HG03064 (cell line): ENCODE measurements around the gene HUWE1.
"Not testable (repeated sequence)": the region's sequence is repeated elsewhere in the genome, so short reads cannot be mapped to it uniquely, and the experiment has no call there.

Source experiments
- ATAC-seq: cut with Tn5 transposase; IDR thresholded peaks from one replicate; pipeline ENCODE4 v1.9.1; 2021; ENCODE audit warnings: low read depth; ENCODE audit not compliant: unreplicated experiment

Gene HUWE1

GRCh38 chrX:53686151-53686885, at the start of gene HUWE1:
Gene HUWE1 (minus strand): TSS chrX:53686719. CDS start chrX:53654107, 32,612 bp downstream.
- ATAC-seq = peak; percentile 42

DNA sequence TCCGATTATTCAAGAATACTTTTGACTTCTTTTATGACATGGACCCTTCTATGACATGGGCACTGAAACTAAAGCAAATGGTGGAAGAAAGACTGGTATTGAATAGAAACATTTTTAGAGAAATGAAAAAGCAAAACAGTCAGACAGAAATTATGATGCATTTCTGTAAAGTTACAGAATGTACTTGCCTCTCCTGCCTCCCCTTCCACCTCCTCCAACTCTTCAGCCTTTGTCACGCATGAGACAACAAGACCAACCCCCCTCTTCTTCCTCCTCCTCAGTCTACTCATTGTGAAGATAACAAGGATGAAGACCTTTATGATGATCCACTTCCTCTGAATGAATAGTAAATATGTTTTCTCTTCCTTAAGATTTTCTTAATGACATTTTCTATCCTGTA, 46.3 kb upstream of the HUWE1 start:
- ATAC-seq = no peak

DNA sequence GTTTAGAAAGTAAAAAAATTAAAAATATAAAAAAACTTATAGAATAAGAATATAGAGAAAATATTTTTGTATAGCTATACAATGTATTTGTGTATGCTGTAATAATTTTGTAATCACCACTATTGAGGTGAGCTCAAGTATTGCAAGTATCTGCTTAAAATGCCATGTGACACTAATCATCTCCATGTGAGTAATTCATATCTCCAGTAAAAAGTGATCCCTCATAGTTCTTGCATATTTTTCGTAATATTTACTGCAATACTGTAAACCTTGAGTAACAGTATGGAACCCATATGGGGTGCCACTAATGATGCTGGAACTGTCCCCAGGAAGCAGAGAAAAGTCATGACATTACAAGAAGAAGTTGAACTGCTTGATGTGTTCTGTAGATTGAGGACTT, 43.2 kb upstream of the HUWE1 start:
- no peak for ATAC-seq

DNA sequence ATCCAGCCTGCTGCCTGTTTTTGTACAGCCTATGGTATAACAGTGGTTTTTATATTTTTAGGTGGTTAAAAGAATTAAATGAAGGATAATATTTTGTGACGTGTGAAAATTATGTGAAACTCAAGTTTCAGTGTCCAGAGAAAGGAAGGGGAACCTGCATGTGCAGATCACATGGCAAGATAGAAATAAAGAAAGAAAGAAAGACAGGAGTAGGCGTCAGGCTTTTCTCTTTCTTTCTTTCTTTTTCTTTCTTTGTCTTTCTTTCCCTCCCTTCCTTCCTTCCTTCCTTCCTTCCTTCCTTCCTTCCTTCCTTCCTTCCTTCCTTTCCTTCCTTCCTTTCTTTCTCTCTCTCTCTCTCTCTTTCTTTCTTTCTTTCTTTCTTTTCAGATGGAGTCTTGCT, 42.0 kb upstream of the HUWE1 start:
- ATAC-seq = no peak

- no peak for ATAC-seq
Measured at GRCh38 chrX:53724872-53725271, 38.4 kb upstream of the HUWE1 start.

- ATAC-seq = no peak
Measured at GRCh38 chrX:53723381-53723780, 36.9 kb upstream of the HUWE1 start.

DNA sequence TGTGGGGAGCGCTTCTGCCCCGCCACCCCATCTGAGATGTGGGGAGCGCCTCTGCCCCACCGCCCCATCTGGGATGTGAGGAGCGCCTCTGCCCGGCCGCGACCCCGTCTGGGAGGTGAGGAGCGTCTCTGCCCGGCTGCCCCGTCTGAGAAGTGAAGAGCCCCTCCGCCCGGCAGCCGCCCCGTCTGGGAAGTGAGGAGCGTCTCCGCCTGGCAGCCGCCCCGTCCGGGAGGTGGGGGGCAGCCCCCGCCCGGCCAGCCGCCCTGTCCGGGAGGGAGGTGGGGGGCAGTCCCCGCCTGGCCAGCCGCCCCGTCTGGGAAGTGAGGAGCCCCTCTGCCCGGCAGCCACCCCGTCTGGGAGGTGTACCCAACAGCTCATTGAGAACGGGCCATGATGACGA, 35.1 kb upstream of the HUWE1 start:
- ATAC-seq = not testable (repeated sequence)

- ATAC-seq = not testable (repeated sequence)
Measured at GRCh38 chrX:53719666-53720065, 33.1 kb upstream of the HUWE1 start.

GRCh38 chrX:53718073-53718472, 31.6 kb upstream of the HUWE1 start:
- ATAC-seq = no peak

GRCh38 chrX:53717205-53717604, 30.7 kb upstream of the HUWE1 start:
- no peak for ATAC-seq

DNA sequence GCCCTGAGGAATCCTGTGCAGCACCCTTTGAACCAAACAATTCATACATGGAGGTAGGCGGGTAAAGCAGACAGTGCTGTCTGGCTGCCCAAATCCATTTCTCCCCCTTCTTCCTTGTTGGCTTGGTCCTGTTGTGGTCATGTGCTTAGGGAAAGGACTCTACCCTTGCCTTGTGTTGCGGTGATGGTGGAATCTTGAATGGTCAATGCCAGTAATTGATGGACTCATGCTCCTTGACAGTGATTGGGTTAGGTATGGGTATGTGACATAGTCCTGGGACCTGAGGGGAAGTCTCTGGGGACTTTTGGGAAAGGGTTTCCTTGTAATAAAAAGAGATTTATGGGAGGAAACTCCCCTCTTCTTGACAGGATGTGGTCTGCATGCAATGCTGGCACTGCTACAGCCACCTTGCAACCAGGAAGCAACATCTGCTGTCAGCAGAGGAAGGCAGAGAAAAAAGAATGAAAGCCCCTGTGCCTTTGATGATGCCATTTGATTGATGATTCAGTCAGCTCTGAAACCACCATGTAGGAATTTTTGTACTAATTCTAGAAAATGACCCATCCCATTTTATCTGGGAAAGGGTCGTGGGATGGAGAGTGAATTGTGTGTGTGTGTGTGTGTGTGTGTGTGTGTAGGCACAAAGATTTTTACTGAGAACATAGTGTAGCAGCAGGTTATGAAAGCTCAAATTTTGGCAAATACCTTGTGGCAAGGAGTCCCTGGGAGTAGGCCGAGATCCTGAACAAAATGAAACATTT, 30.0 kb upstream of the HUWE1 start:
- no peak for ATAC-seq

DNA sequence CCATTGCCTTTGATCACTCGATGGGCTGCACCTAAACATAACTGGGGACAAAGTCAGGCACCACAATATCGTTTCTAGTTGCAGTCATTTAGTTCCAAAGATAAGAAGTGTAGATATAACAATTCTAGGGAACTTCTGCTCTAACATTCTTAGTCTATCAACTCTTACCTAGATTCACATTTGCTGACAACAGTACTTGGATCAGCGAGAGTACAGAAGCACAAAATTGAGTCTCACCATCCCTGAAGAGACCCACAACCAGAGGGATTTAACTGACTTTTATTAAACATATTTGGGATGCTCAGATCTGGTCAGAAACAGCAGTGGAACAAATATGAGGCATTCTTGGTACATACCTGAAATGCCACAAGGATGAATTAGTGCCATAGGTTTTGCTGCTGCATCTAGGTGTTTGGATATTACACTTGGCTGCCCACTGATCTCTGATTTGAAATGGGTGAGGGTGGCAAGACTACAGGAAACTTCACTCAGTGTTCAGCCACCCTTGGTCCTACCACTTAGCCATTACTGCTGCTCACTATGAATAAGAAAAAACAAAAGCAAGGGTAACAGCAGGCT, 28.9 kb upstream of the HUWE1 start:
- no peak for ATAC-seq

GRCh38 chrX:53714580-53715345, 28.2 kb upstream of the HUWE1 start:
- ATAC-seq = peak; percentile 57

DNA sequence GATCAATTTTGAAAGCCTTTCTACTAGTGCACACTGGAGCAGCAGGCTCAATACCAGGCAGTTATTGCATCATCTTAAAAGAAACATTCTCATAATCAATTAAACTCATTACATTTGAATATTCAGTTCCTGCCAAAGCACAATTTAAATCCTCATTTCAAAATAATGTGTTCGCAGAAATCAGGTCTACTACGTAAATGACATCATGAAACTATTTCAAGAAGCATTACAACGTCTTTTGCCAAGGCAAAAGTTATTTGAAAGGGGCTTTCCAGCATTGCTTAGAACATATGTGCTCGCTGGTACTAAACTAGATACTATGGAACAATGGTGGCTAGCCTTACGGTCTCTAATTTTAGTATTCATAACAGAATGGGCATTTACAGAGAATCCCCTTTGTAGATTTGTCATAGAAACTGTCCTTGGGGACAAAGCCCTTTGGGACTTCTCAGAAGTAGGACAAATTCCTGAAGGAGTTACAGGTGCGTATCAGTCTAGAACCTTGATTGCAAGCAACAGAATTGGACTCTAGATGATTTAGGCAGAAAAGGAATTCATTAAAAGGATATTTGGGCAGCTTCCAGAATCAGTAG, 27.6 kb upstream of the HUWE1 start:
- no peak for ATAC-seq

DNA sequence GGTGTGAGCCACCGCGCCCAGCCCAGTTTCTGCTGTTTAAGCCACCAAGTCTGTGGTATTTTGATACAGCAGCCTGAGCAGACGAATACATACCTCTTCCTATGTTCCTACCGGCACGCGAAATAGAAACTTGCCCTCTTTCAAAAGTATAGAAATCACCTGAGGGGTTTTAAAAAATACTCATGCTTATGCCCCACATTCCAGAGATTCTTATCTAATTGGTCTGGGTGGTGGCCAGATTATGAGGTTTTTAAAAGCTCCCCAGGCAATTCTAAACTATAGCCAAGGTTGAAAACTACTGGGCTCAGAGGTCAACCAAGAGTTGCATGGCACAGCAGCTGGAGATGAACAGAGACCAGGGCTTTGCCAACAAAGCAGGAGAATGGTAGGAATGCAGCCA, 24.9 kb upstream of the HUWE1 start:
- no peak for ATAC-seq

- no peak for ATAC-seq
Measured at GRCh38 chrX:53704854-53705253, 18.3 kb upstream of the HUWE1 start.

DNA sequence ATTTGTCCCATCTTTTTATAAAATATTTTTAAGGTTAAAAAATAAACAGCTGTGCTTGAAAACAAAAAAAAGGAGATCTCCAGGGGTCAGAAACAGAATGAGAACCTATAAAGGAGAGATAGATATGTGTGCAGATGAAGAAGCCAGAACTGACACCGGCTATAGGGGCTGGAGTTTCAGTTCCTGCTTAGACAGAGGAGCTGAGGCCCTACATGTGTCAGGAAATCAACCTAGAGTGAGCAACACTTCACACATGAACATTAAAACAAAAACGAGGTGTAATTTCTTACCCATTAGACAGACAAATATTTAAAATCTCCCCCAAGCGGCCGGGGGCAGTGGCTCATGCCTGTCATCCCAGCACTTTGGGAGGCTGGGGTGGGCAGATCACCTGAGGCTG, 17.8 kb upstream of the HUWE1 start:
- ATAC-seq = peak; percentile 61

GRCh38 chrX:53695946-53696549, 9.5 kb upstream of the HUWE1 start:
- ATAC-seq = no peak

DNA sequence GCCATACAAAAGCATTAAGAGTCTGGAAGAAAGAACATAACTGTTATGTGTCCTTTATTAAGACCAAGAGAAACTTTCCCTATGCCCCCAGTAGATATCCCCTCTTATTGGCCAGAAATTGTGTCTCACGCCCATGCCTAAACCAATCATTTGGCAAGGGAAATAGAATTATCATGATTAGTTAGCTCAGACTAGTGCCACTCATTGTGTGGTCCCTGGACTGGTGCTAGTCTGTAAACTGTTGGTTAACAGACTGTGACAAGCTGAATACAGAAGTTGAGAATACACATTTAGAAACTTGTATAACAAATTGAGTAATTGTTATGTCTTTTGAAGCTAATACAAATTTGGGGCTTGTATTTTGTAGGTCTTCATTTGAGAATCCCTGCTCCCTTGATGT, 8.1 kb upstream of the HUWE1 start:
- no peak for ATAC-seq

DNA sequence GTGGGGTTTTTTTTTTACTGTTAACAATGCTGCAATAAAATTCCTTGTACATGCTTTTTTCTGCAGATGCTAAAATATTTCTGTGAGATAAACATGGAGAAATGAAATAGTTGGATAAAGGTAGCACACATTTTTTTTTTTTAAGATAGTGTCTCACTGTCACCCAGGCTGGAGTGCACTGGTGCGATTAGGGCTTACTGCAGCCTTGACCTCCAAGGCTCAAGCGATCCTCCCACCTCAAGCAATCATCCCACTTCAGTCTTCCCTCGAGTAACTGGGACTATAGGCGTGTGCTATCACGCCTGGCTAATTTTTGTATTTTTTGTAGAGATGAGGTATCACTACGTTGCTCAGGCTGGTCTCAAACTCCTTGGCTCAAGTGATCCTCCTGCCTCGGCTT, 1.8 kb upstream of the HUWE1 start:
- ATAC-seq = no peak
